Loucy (cell line): ENCODE data around the gene GDPD5.

Experiments
- H2AFZ ChIP-seq: fragments of 200-600 bp; sonication (generic); 2 replicates; pipeline ENCODE4 v1.6.0; 2016; ENCODE audit warnings: antibody characterized with exemption, mild to moderate bottlenecking, low read length, moderate library complexity
- H3F3A ChIP-seq: fragments of 200-600 bp; 2 replicates; pipeline ENCODE4 v1.6.0; 2016; ENCODE audit warnings: antibody characterized with exemption, low read depth, mild to moderate bottlenecking
- H3K27me3 ChIP-seq: fragments of 200-600 bp; sonication (generic); 2 replicates; pipeline ENCODE4 v1.6.1; 2014; ENCODE audit warnings: low read length, mild to moderate bottlenecking; ENCODE audit not compliant: insufficient read depth, poor library complexity, severe bottlenecking
- H3K36me3 ChIP-seq: fragments of 200-600 bp; sonication (generic); 2 replicates; pipeline ENCODE4 v1.6.1; 2016; ENCODE audit warnings: low read length; ENCODE audit not compliant: insufficient read depth
- H3K4me1 ChIP-seq: fragments of 200-600 bp; sonication (generic); 2 replicates; pipeline ENCODE4 v1.5.1; 2014; ENCODE audit warnings: low read length, mild to moderate bottlenecking; ENCODE audit not compliant: insufficient read depth, poor library complexity, severe bottlenecking
- H3K4me2 ChIP-seq: fragments of 200-600 bp; sonication (generic); 2 replicates; pipeline ENCODE4 v1.6.0; 2014; ENCODE audit warnings: antibody characterized with exemption, low read length, low read depth, mild to moderate bottlenecking; ENCODE audit not compliant: poor library complexity, severe bottlenecking
- H3K4me3 ChIP-seq: fragments of 200-600 bp; sonication (generic); 2 replicates; pipeline ENCODE4 v1.5.1; 2014; ENCODE audit warnings: low read length, mild to moderate bottlenecking, mixed read lengths; ENCODE audit not compliant: poor library complexity, severe bottlenecking
- H3K79me2 ChIP-seq: fragments of 200-600 bp; sonication (generic); 2 replicates; pipeline ENCODE4 v1.6.1; 2014; ENCODE audit warnings: low read length; ENCODE audit not compliant: insufficient read depth
- H3K9ac ChIP-seq: fragments of 200-600 bp; sonication (generic); 2 replicates; pipeline ENCODE4 v1.6.0; 2014; ENCODE audit warnings: mild to moderate bottlenecking, low read depth, low read length, moderate library complexity; ENCODE audit not compliant: poor library complexity, severe bottlenecking
- H3K9me2 ChIP-seq: fragments of 200-600 bp; sonication (generic); replicated peaks from 2 replicates; pipeline ENCODE4 v1.6.1; 2016; ENCODE audit warnings: low read depth, low read length, mixed read lengths
- H3K9me3 ChIP-seq: fragments of 200-600 bp; sonication (generic); 2 replicates; pipeline ENCODE4 v1.6.1; 2014; ENCODE audit warnings: mild to moderate bottlenecking, antibody characterized with exemption, low read length, low read depth; ENCODE audit not compliant: insufficient read depth
- H4K20me1 ChIP-seq: fragments of 200-600 bp; sonication (generic); 2 replicates; pipeline ENCODE4 v1.6.0; 2014; ENCODE audit warnings: antibody characterized with exemption, low read length, mild to moderate bottlenecking; ENCODE audit not compliant: insufficient read depth, poor library complexity, severe bottlenecking
- CTCF ChIP-seq: fragments of 200-600 bp; sonication (generic); conservative IDR thresholded peaks from 2 replicates; pipeline ENCODE4 v1.5.1; 2014; ENCODE audit warnings: mild to moderate bottlenecking, antibody characterized with exemption, low read length
- EZH2phosphoT487 ChIP-seq: fragments of 200-600 bp; IDR thresholded peaks from 2 replicates; pipeline ENCODE4 v1.6.1; 2018; ENCODE audit warnings: antibody characterized with exemption, mild to moderate bottlenecking, moderate library complexity, borderline replicate concordance

Gene GDPD5

GRCh38 chr11:75447415-75447814 lies 78.3 kb downstream of the GDPD5 start:
- Histone ChIP-seq H4K20me1 (no peaks in the 10 kb centered on the region), H3K9me2 (no peaks in the 10 kb centered on the region), H3K4me2 (no peak overlapping the region), H3K4me3 (no peak overlapping the region), H3K79me2 (no peaks in the 10 kb centered on the region), H3F3A (no peaks in the 10 kb centered on the region), H3K9me3 (no peaks in the 10 kb centered on the region), H3K4me1 (no peaks in the 10 kb centered on the region), H2AFZ (no peak overlapping the region), H3K9ac (no peak overlapping the region), H3K36me3 (no peaks in the 10 kb centered on the region), H3K27me3 (no peaks in the 10 kb centered on the region)
- TF ChIP-seq CTCF = no peak
- TF ChIP-seq EZH2phosphoT487 = no peak

GRCh38 chr11:75445315-75445953 lies 80.3 kb downstream of the GDPD5 start:
- no peak overlapping the region for H3K4me3 ChIP-seq
- no peaks in the 10 kb centered on the region for H3K9me3 ChIP-seq
- H4K20me1 ChIP-seq = no peaks in the 10 kb centered on the region
- H3K27me3 ChIP-seq = no peaks in the 10 kb centered on the region
- H3K4me2 ChIP-seq = no peak overlapping the region
- TF ChIP-seq EZH2phosphoT487 (no peak), CTCF (peak; percentile 98)
- H3F3A ChIP-seq = no peaks in the 10 kb centered on the region
- H3K9ac ChIP-seq = no peak overlapping the region
- H3K36me3 ChIP-seq = no peaks in the 10 kb centered on the region
- no peak overlapping the region for H2AFZ ChIP-seq
- no peaks in the 10 kb centered on the region for H3K79me2 ChIP-seq
- no peaks in the 10 kb centered on the region for H3K9me2 ChIP-seq
- no peaks in the 10 kb centered on the region for H3K4me1 ChIP-seq

GRCh38 chr11:75443043-75443442 lies 82.7 kb downstream of the GDPD5 start:
- Histone ChIP-seq H3K9me3 (no peaks in the 10 kb centered on the region), H3F3A (no peaks in the 10 kb centered on the region), H3K4me3 (no peak overlapping the region), H2AFZ (no peak overlapping the region), H3K4me1 (no peaks in the 10 kb centered on the region), H3K9ac (no peak overlapping the region), H3K27me3 (no peaks in the 10 kb centered on the region), H3K4me2 (no peak overlapping the region), H3K79me2 (no peaks in the 10 kb centered on the region), H4K20me1 (no peaks in the 10 kb centered on the region), H3K9me2 (no peaks in the 10 kb centered on the region), H3K36me3 (no peaks in the 10 kb centered on the region)
- no peak for TF ChIP-seq CTCF
- no peak for TF ChIP-seq EZH2phosphoT487
